Measurements from ENCODE around the gene CNOT10.

CNOT10 gene

GRCh38 chr3:32691847-32692246 is 6.9 kb downstream of the CNOT10 start:
- Histone ChIP-seq H2AFZ (ENCODE audit: low read length, unreplicated experiment) (no peak overlapping the region), H3K4me1 (ENCODE audit: control insufficient read depth, insufficient read depth, low read length, unreplicated experiment) (peaks cover 1% of the 10 kb centered on the region), H3K79me2 (ENCODE audit: control insufficient read depth, insufficient read depth, low read length, unreplicated experiment) (peaks cover 36% of the 10 kb centered on the region), H3K27me3 (ENCODE audit: insufficient read depth, low read length) (no peaks in the 10 kb centered on the region), H3K4me3 (ENCODE audit: low read depth, low read length) (no peak overlapping the region), H3K36me3 (ENCODE audit: insufficient read depth, low read length) (no peaks in the 10 kb centered on the region), H3K27ac (ENCODE audit: low read depth, low read length) (no peak overlapping the region)

- Histone ChIP-seq H3K27me3 (ENCODE audit: insufficient read depth, low read length) (no peaks in the 10 kb centered on the region), H2AFZ (ENCODE audit: low read length, unreplicated experiment) (no peak overlapping the region), H3K4me3 (ENCODE audit: low read depth, low read length) (no peak overlapping the region), H3K79me2 (ENCODE audit: control insufficient read depth, insufficient read depth, low read length, unreplicated experiment) (peaks cover 29% of the 10 kb centered on the region), H3K4me1 (ENCODE audit: control insufficient read depth, insufficient read depth, low read length, unreplicated experiment) (no peaks in the 10 kb centered on the region), H3K27ac (ENCODE audit: low read depth, low read length) (no peak overlapping the region), H3K36me3 (ENCODE audit: insufficient read depth, low read length) (no peaks in the 10 kb centered on the region)
Observed at GRCh38 chr3:32696523-32696922, 11.5 kb downstream of the CNOT10 start.

DNA sequence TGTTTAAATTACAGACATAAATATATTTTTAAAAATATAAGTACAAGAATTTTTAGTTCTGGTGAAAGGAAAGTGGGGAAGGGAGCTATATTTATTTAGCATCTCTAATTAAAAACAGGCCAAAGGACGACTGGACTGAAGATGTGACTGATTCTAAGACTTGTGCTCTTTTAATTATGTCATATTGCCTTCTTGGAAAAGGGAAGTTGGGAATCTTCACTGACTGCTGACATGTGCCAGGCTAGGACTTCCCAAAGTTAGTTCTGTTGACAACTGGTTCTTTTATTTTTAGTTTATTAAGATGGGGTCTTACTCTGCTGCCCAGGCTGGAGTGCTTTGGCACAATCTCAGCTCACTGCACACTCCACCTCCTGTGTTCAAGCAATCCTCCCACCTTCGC is 13.5 kb downstream of the CNOT10 start:
- Histone ChIP-seq H2AFZ (ENCODE audit: low read length, unreplicated experiment) (no peak overlapping the region), H3K79me2 (ENCODE audit: control insufficient read depth, insufficient read depth, low read length, unreplicated experiment) (peaks cover 24% of the 10 kb centered on the region), H3K27me3 (ENCODE audit: insufficient read depth, low read length) (no peaks in the 10 kb centered on the region), H3K4me3 (ENCODE audit: low read depth, low read length) (no peak overlapping the region), H3K36me3 (ENCODE audit: insufficient read depth, low read length) (no peaks in the 10 kb centered on the region), H3K27ac (ENCODE audit: low read depth, low read length) (no peak overlapping the region), H3K4me1 (ENCODE audit: control insufficient read depth, insufficient read depth, low read length, unreplicated experiment) (peaks cover 4% of the 10 kb centered on the region)

DNA sequence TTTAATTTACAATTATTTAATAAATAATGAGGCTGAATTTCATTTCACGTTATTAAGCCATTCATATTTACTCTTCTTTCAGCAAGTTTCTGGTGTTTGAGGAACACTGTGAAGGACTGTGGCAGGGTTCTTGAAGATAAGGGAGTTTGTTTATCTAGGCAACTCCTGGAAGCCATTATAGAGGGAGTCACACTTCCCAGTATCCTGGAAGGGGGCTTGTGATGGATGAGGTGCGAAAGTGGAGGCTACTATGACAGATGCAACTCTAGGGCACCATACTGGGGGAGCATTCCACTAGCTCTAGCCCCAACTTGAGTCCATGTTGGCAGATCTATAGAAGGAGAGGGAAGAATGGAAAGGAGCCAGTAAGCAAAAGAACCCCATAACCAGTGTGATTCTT is 14.4 kb downstream of the CNOT10 start:
- Histone ChIP-seq H3K4me3 (ENCODE audit: low read depth, low read length) (no peak overlapping the region), H2AFZ (ENCODE audit: low read length, unreplicated experiment) (no peak overlapping the region), H3K27me3 (ENCODE audit: insufficient read depth, low read length) (no peaks in the 10 kb centered on the region), H3K27ac (ENCODE audit: low read depth, low read length) (no peak overlapping the region), H3K79me2 (ENCODE audit: control insufficient read depth, insufficient read depth, low read length, unreplicated experiment) (peaks cover 22% of the 10 kb centered on the region), H3K4me1 (ENCODE audit: control insufficient read depth, insufficient read depth, low read length, unreplicated experiment) (peaks cover 7% of the 10 kb centered on the region), H3K36me3 (ENCODE audit: insufficient read depth, low read length) (no peaks in the 10 kb centered on the region)

DNA sequence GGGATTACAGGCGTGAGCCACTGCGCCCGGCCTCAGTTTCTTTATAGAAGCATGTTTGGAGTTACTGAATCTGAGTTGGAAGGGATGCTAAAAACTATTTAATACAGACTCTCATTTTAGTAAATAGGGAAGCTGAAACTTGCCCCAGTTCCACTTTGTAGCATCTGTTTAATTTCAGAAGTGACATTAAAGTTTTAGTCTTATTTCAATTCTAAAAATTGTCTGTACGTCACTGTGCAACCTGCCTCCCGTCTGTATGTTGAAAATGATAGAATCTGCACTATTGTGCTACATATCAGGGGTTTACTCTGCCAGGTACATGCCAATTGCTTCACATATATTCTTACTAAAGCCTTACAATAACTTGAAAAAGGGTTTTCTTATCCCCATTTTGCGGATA is 15.3 kb downstream of the CNOT10 start:
- Histone ChIP-seq H3K27ac (ENCODE audit: low read depth, low read length) (no peak overlapping the region), H2AFZ (ENCODE audit: low read length, unreplicated experiment) (no peak overlapping the region), H3K4me3 (ENCODE audit: low read depth, low read length) (no peak overlapping the region), H3K79me2 (ENCODE audit: control insufficient read depth, insufficient read depth, low read length, unreplicated experiment) (peaks cover 19% of the 10 kb centered on the region), H3K27me3 (ENCODE audit: insufficient read depth, low read length) (no peaks in the 10 kb centered on the region), H3K4me1 (ENCODE audit: control insufficient read depth, insufficient read depth, low read length, unreplicated experiment) (peaks cover 7% of the 10 kb centered on the region), H3K36me3 (ENCODE audit: insufficient read depth, low read length) (peaks cover 4% of the 10 kb centered on the region; the same call in 1 of the 2 replicates)

- H3K27me3 ChIP-seq (ENCODE audit: insufficient read depth, low read length), result no peaks in the 10 kb centered on the region
- no peak overlapping the region for H3K27ac ChIP-seq (ENCODE audit: low read depth, low read length)
- 0 out of 2 replicates have a peak overlapping the region, but pooled peaks have one; percentile 11 for H3K4me3 ChIP-seq (ENCODE audit: low read depth, low read length)
- no peak overlapping the region for H2AFZ ChIP-seq (ENCODE audit: low read length, unreplicated experiment)
- H3K36me3 ChIP-seq (ENCODE audit: insufficient read depth, low read length), result peaks cover 5% of the 10 kb centered on the region; the same call in 1 of the 2 replicates
- peaks cover 13% of the 10 kb centered on the region for H3K79me2 ChIP-seq (ENCODE audit: control insufficient read depth, insufficient read depth, low read length, unreplicated experiment)
- peaks cover 7% of the 10 kb centered on the region for H3K4me1 ChIP-seq (ENCODE audit: control insufficient read depth, insufficient read depth, low read length, unreplicated experiment)
Observed at GRCh38 chr3:32703491-32703972, 18.5 kb downstream of the CNOT10 start.

GRCh38 chr3:32705232-32705631 is 20.2 kb downstream of the CNOT10 start:
- Histone ChIP-seq H3K4me3 (ENCODE audit: low read depth, low read length) (no peak overlapping the region), H3K36me3 (ENCODE audit: insufficient read depth, low read length) (peaks cover 10% of the 10 kb centered on the region; the same call in 1 of the 2 replicates), H3K27ac (ENCODE audit: low read depth, low read length) (no peak overlapping the region), H3K79me2 (ENCODE audit: control insufficient read depth, insufficient read depth, low read length, unreplicated experiment) (peaks cover 8% of the 10 kb centered on the region), H2AFZ (ENCODE audit: low read length, unreplicated experiment) (no peak overlapping the region), H3K4me1 (ENCODE audit: control insufficient read depth, insufficient read depth, low read length, unreplicated experiment) (peaks cover 7% of the 10 kb centered on the region), H3K27me3 (ENCODE audit: insufficient read depth, low read length) (no peaks in the 10 kb centered on the region)

DNA sequence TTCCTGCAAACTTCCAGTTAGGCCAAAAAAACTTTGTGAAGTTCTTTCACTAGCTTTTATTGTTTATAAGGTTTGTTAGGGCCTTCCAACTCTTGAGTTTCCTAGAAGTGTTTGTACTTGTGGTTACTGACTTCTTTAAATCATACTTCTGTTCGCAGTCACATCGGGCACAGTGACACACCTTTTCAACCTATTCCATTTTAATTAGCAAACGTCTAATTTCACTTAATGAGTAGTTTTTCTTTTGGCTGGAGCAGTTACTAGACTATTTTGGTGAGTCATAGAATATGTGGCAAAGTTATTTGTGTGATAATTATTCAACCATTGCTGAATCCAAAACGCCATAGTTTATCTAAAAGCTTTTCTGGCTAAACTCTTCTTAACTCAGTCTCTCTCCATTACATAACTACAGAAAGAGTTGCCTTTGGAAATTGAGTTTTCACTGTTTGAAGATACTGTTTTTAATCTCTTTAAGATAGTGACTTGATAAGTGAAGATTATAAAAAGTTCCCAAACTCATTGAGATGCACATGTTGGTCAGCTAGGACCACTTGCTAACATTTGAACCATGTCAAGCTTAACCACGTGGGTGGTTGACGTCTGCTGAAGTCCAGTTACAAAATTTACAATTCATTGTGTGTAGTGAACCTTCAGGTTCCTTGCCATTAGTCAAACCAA is 21.5 kb downstream of the CNOT10 start:
- peaks cover 3% of the 10 kb centered on the region for H3K79me2 ChIP-seq (ENCODE audit: control insufficient read depth, insufficient read depth, low read length, unreplicated experiment)
- peaks cover 11% of the 10 kb centered on the region; the same call in 1 of the 2 replicates for H3K36me3 ChIP-seq (ENCODE audit: insufficient read depth, low read length)
- no peak overlapping the region for H2AFZ ChIP-seq (ENCODE audit: low read length, unreplicated experiment)
- no peak overlapping the region for H3K27ac ChIP-seq (ENCODE audit: low read depth, low read length)
- no peak overlapping the region for H3K4me3 ChIP-seq (ENCODE audit: low read depth, low read length)
- no peaks in the 10 kb centered on the region for H3K27me3 ChIP-seq (ENCODE audit: insufficient read depth, low read length)
- peaks cover 7% of the 10 kb centered on the region for H3K4me1 ChIP-seq (ENCODE audit: control insufficient read depth, insufficient read depth, low read length, unreplicated experiment)

DNA sequence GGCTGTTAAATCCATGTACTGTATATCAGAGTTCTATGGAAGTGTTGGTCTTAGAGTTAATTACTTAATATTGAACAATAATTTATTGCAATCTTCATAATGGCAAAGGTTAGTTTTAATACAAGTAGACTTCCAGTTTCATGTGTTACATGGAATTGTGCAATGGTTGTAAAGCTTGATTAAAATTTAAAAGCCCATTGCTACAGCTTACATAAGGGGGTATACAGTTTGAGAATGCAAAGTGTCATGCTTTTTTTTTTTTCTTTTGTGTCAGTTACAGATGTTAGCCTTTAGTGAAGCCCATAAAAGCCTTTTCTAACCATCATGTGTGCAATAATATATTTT is 22.0 kb downstream of the CNOT10 start:
- Histone ChIP-seq H3K4me1 (ENCODE audit: control insufficient read depth, insufficient read depth, low read length, unreplicated experiment) (peaks cover 7% of the 10 kb centered on the region), H3K27me3 (ENCODE audit: insufficient read depth, low read length) (no peaks in the 10 kb centered on the region), H3K4me3 (ENCODE audit: low read depth, low read length) (no peak overlapping the region), H3K27ac (ENCODE audit: low read depth, low read length) (no peak overlapping the region), H3K79me2 (ENCODE audit: control insufficient read depth, insufficient read depth, low read length, unreplicated experiment) (peaks cover 3% of the 10 kb centered on the region), H3K36me3 (ENCODE audit: insufficient read depth, low read length) (peaks cover 13% of the 10 kb centered on the region; the same call in 1 of the 2 replicates), H2AFZ (ENCODE audit: low read length, unreplicated experiment) (no peak overlapping the region)

- Histone ChIP-seq H3K36me3 (ENCODE audit: insufficient read depth, low read length) (peaks cover 27% of the 10 kb centered on the region; the same call in 1 of the 2 replicates), H3K4me3 (ENCODE audit: low read depth, low read length) (no peak overlapping the region), H3K79me2 (ENCODE audit: control insufficient read depth, insufficient read depth, low read length, unreplicated experiment) (no peaks in the 10 kb centered on the region)
Observed at GRCh38 chr3:32708672-32709283, 23.8 kb downstream of the CNOT10 start.

DNA sequence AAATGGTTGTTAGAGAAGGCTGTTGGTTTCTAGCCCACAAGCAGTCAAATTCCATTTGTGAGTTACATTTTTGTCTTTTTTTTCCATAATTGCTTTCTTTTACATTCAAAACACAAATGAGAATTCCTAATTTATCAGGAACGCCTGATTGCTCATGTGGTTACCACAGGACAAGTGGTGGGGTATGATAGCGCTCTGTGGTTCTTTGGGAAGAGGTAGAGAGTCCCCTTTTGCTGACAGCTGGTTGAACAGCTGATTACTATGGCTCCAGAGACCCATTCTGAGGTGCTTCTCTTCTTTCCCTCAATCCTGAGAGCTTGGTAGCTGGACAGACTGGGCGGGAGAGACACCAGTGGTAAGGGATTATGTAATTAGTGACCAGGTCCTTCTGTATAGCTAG is 24.4 kb downstream of the CNOT10 start:
- H3K36me3 ChIP-seq (ENCODE audit: insufficient read depth, low read length), result peaks cover 27% of the 10 kb centered on the region; the same call in 1 of the 2 replicates
- no peaks in the 10 kb centered on the region for H3K79me2 ChIP-seq (ENCODE audit: control insufficient read depth, insufficient read depth, low read length, unreplicated experiment)
- H2AFZ ChIP-seq (ENCODE audit: low read length, unreplicated experiment), result no peak overlapping the region
- no peak overlapping the region for H3K27ac ChIP-seq (ENCODE audit: low read depth, low read length)
- H3K27me3 ChIP-seq (ENCODE audit: insufficient read depth, low read length), result no peaks in the 10 kb centered on the region
- no peak overlapping the region for H3K4me3 ChIP-seq (ENCODE audit: low read depth, low read length)
- H3K4me1 ChIP-seq (ENCODE audit: control insufficient read depth, insufficient read depth, low read length, unreplicated experiment), result no peaks in the 10 kb centered on the region

More at GRCh38 chr3:32708672-32709283, 23.8 kb downstream of the CNOT10 start:
- H2AFZ ChIP-seq (ENCODE audit: low read length, unreplicated experiment), result no peak overlapping the region
- no peaks in the 10 kb centered on the region for H3K4me1 ChIP-seq (ENCODE audit: control insufficient read depth, insufficient read depth, low read length, unreplicated experiment)
- no peak overlapping the region for H3K27ac ChIP-seq (ENCODE audit: low read depth, low read length)
- H3K27me3 ChIP-seq (ENCODE audit: insufficient read depth, low read length), result no peaks in the 10 kb centered on the region
